Measurements from ENCODE around the gene TACC2. TPM values are rescaled to one million over a fixed set of nuclear protein-coding genes. Genes with fewer than 3 reads are reported as not detected.

TACC2 gene
- total RNA-seq, 1 donor from 2014 or later, result 400 TPM

DNA sequence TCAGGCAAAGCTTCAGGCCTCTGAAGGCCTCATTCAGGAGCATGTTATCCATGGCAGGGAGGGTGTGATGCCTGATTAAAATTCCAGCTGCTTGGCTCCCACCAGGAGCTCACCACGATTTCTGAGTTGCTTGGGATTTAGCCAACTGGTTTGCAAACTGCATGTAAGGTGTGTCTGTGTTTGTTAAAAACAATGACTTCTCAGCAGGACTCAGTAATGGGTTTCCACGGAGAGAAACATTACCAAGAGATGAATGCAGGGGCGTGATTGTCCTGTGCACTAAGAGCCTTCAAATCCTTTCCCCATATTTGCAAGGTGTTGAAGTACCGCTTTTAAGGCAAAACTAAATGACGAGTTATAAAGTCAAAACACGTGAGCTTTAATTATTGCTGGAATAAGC, 193.3 kb downstream of the TACC2 start:
- H3K36me3 ChIP-seq, result peaks cover 6% of the 10 kb centered on the region
- no peak overlapping the region for H3K4me3 ChIP-seq
- intact Hi-C loops (cut with micrococcal nuclease), result no loop called here
- peak overlapping the region; percentile 31 for H3K27ac ChIP-seq (replicated peaks)
- DNase-seq, result no peak
- TF ChIP-seq, protein P1, sequence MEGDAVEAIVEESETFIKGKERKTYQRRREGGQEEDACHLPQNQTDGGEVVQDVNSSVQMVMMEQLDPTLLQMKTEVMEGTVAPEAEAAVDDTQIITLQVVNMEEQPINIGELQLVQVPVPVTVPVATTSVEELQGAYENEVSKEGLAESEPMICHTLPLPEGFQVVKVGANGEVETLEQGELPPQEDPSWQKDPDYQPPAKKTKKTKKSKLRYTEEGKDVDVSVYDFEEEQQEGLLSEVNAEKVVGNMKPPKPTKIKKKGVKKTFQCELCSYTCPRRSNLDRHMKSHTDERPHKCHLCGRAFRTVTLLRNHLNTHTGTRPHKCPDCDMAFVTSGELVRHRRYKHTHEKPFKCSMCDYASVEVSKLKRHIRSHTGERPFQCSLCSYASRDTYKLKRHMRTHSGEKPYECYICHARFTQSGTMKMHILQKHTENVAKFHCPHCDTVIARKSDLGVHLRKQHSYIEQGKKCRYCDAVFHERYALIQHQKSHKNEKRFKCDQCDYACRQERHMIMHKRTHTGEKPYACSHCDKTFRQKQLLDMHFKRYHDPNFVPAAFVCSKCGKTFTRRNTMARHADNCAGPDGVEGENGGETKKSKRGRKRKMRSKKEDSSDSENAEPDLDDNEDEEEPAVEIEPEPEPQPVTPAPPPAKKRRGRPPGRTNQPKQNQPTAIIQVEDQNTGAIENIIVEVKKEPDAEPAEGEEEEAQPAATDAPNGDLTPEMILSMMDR (IDR thresholded peaks at IDR 0.05; ENCODE audit: borderline replicate concordance), result no peak
- no peaks in the 10 kb centered on the region for H3K9me3 ChIP-seq (replicated peaks)
- H3K4me1 ChIP-seq, result peaks cover 55% of the 10 kb centered on the region
- H3K27me3 ChIP-seq (ENCODE audit: low read depth), result no peaks in the 10 kb centered on the region

DNA sequence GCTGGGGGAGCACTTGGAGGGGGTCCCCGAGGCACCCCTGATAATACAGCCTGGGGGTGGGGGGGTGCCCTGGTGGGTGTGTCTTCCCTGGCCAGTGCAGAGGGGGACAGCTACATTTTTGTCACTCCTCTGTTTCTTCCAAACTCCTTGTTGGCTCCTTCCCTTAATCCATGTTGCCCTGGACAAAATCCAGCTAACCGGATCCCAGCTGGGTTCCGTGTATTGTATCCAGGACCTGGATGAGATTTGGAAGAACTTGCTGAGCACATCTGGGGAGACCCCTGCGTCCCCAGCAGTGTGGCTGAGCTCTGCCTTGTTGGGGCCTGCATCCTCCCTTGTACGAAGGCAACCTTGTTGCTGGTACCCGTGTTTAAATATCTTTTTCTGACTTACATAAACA, 195.3 kb downstream of the TACC2 start:
- no peaks in the 10 kb centered on the region for H3K9me3 ChIP-seq (replicated peaks)
- TF ChIP-seq, protein P1 (IDR thresholded peaks at IDR 0.05; ENCODE audit: borderline replicate concordance), result no peak
- DNase-seq, result no peak
- H3K4me1 ChIP-seq, result peaks cover 74% of the 10 kb centered on the region
- intact Hi-C loops (cut with micrococcal nuclease), result no loop called here
- H3K4me3 ChIP-seq, result no peak overlapping the region
- H3K36me3 ChIP-seq, result peaks cover 6% of the 10 kb centered on the region
- H3K27me3 ChIP-seq (ENCODE audit: low read depth), result no peaks in the 10 kb centered on the region
- no peak overlapping the region for H3K27ac ChIP-seq (replicated peaks)

DNA sequence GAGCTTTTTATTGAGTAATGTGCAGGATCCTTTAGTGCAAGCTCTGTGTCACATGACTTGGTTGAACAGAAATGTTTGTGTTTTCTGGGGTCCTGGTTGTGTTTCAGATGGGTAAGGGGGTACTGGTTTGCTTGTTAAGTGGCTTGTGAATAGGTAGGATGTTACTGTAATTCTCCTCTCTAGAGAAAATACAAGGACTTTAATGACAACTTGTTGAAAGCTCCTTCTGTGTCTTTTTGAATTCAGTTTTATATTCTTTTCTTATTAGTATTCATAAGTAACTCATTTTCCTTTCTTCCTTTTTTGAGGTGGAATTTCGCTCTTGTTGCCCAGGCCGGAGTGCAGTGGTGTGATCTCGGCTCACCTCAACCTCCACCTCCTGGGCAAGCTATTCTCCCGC, 196.7 kb downstream of the TACC2 start:
- DNase-seq, result no peak
- peaks cover 6% of the 10 kb centered on the region for H3K36me3 ChIP-seq
- TF ChIP-seq, protein P1 (IDR thresholded peaks at IDR 0.05; ENCODE audit: borderline replicate concordance), result no peak
- no peaks in the 10 kb centered on the region for H3K27me3 ChIP-seq (ENCODE audit: low read depth)
- intact Hi-C loops (cut with micrococcal nuclease), result no loop called here
- H3K4me3 ChIP-seq, result no peak overlapping the region
- no peak overlapping the region for H3K27ac ChIP-seq (replicated peaks)
- no peaks in the 10 kb centered on the region for H3K9me3 ChIP-seq (replicated peaks)
- peaks cover 83% of the 10 kb centered on the region for H3K4me1 ChIP-seq

DNA sequence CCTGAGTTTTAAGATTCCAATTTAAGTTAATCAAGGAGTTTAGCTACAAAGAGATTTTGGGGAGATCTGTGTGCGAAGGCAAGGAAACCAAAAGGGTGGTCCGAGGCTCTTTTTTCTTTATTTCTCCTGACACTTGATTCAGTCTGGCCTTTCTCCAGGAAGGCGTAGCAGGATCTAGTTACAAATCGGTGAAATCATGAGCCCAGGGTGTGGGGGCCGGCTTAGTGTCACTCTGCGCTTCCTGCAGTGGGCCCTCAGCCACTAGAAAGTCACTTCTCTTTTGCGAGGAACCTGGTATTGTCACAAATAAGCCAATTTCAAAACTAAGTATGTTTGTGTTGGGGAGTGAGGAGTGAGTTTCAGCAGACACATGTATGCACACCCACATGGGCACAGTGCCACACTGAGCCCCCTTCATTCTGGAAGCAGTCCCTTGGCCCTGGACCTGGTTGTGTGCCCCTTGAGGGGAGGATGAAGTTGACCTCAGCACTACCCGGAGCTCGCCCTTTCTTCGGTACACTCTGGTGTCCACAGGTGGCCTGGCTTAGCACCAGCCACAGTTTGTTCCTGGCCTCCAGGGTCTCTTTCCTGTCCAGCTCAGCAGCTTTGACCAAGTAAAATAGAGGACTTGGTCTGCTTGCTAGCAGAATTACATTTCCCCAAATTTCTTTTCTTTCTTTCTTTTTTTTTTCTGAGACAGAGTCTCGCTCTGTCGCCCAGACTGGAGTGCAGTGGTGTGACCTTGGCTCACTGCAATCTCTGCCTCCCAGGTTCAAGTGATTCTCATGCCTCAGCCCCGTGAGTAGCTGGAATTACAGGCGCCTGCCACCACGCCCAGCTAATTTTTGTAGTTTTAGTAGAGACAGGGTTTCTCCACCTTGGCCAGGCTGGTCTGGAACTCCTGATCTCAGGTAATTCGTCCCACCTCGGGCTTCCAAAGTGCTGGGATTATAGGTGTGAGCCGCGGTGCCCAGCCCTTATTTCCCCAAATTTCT, 198.2 kb downstream of the TACC2 start:
- no peak for DNase-seq
- intact Hi-C loops (cut with micrococcal nuclease), result no loop called here
- no peaks in the 10 kb centered on the region for H3K27me3 ChIP-seq (ENCODE audit: low read depth)
- H3K36me3 ChIP-seq, result peaks cover 6% of the 10 kb centered on the region
- peaks cover 83% of the 10 kb centered on the region for H3K4me1 ChIP-seq
- H3K27ac ChIP-seq (replicated peaks), result peak overlapping the region; percentile 70
- H3K9me3 ChIP-seq (replicated peaks), result no peaks in the 10 kb centered on the region
- TF ChIP-seq, protein P1 (IDR thresholded peaks at IDR 0.05; ENCODE audit: borderline replicate concordance), result no peak
- H3K4me3 ChIP-seq, result no peak overlapping the region

DNA sequence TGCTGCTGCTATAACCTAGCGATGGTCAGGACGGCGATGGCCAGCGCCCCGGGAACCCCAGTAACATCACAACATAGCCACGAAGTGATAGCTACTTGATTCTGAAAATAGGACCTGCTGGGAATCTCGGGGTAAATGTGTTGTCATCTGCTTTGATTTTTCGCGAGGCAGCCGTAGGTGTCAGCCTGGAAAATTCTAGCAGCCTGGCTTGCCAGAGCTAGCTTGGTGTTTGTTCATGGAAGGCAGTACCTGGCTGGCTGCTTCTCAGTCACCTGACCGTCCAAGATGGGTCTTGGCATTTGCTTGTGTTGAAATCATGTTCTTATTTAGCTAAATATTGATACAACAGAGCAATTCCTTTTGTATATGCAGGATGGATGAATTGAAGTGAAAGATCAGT, 199.7 kb downstream of the TACC2 start:
- TF ChIP-seq, protein P1 (IDR thresholded peaks at IDR 0.05; ENCODE audit: borderline replicate concordance), result no peak
- Histone ChIP-seq H3K4me3 (no peak overlapping the region), H3K36me3 (peaks cover 6% of the 10 kb centered on the region), H3K27ac (replicated peaks) (peak overlapping the region; percentile 70), H3K4me1 (peaks cover 83% of the 10 kb centered on the region), H3K9me3 (replicated peaks) (no peaks in the 10 kb centered on the region), H3K27me3 (ENCODE audit: low read depth) (no peaks in the 10 kb centered on the region)
- DNase-seq, result no peak
- intact Hi-C loops (cut with micrococcal nuclease), result no loop called here
